Activated CD4-positive, alpha-beta T cell treated with anti-CD3 and anti-CD28 coated beads for 4 hours (primary cell): Measurements from ENCODE around the gene CAPN10.
A peak's percentile ranks its signal among the peaks of the same experiment; 100 is the strongest.
"Not testable (repeated sequence)": the region's sequence is repeated elsewhere in the genome, so short reads cannot be mapped to it uniquely, and the experiment has no call there.

ENCODE experiments used
- DNase-seq, 2 donors: peaks; one replicate each; pipeline ENCODE4 v3.0.0-alpha.2; 2020

CAPN10 gene

GRCh38 chr2:240604291-240604938 lies 17.9 kb downstream of the CAPN10 start:
- no peak for DNase-seq

DNA sequence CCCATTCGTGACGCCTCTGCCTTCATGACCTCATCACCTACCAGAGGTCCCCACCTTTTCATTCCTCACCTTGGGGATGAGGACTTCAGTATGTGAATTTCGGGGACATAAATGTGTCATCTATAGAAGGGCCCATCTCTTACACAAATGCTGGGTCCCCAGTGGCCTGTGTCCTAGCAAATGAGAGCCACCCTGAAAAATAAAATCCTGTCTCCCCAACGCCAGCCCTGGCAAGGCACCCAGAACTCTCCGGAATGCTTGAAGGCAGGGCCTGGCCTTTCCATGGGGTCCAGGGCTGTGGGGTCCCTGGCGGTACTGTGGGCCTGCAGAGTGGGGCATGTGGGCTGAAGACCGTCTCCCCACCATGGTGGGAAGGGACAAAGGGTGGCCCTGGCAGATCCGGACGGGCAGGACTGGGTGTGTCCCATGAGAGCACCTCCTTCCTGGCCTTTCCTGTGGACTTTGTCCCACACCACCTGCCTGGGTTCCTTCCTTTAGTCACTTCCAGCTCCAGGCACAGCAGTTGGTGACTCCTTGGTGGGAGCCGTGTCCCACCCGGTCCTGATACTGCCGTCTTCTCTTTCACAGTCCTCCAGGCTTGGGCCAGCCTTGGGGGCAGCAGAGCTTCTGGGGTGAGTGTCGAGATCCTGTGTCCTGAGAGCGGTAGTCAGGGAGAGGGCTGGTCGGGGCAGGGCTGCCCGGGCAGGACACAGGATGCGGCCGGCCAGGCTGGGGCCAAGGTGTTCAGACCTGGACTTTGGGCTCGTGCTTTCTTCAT lies 18.6 kb downstream of the CAPN10 start:
- DNase-seq = no peak

GRCh38 chr2:240605867-240606743 lies 19.6 kb downstream of the CAPN10 start:
- DNase-seq = no peak

DNA sequence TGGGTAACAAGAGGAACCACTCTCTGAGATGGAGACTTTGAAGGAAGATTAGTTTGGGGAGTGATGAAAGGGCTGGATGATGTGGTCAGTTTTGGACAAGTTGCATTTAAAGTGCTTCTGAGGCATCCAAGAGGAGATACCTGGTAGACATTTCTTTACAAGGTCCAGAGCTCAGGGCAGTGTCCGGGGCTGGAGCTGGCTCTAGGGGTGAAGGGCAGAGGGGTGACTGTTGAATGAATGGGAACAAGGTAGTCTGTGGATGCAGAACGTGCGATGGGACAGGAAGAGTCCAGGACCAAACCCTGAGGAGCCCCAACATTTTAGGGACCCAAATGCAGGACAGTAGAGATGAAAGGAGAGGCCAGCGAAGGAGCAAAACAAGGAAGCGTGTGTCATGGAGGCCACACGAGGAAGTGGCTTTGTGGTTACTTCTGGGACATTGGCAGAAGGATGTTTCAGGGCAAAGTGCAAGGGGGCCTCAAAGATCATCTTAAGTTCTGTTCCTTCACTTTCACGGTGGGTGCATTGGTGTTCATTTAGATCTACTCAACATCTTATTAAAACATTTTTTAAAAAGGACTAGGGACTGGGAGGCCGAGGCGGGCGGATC lies 25.2 kb downstream of the CAPN10 start:
- no peak for DNase-seq

GRCh38 chr2:240613781-240614180 lies 27.2 kb downstream of the CAPN10 start:
- DNase-seq = no peak

DNA sequence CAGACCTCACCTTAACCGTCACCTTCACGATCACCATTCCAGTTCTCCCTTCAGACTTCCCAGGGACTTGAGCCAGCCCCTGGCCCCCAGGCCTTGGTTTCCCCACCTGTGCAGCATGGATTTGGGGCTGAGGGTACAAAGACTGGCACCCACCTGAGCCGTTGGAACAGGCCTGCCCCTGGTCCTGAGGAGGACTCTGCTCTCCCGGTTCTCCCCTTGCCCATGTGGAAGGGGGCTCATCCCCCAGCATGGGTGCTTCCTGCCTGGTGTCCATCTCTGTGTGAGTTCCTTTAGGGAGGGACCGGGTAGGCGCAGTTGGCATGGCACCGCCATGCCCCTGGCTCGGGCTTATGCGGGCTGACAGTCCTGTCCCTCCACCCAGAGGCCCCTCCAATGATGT lies 27.9 kb downstream of the CAPN10 start:
- DNase-seq = no peak

DNA sequence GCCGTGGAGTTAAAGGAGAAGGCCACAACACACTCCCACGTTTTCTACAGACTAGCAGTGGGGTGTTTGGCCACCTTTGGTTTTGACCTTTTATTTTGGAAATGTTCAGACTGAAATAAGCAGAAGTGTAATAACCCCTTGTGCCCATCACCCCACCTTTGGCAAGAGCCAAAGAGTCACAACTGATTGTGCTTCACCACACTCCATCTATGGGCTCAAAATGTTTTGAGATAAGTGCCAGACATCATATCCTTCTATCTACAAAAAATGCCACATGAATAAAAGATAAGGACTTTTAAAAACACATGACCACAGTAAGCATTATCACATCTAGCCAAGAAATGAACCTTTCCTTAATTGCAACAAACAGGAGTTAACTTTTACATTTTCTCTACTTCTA lies 28.9 kb downstream of the CAPN10 start:
- DNase-seq = no peak

DNA sequence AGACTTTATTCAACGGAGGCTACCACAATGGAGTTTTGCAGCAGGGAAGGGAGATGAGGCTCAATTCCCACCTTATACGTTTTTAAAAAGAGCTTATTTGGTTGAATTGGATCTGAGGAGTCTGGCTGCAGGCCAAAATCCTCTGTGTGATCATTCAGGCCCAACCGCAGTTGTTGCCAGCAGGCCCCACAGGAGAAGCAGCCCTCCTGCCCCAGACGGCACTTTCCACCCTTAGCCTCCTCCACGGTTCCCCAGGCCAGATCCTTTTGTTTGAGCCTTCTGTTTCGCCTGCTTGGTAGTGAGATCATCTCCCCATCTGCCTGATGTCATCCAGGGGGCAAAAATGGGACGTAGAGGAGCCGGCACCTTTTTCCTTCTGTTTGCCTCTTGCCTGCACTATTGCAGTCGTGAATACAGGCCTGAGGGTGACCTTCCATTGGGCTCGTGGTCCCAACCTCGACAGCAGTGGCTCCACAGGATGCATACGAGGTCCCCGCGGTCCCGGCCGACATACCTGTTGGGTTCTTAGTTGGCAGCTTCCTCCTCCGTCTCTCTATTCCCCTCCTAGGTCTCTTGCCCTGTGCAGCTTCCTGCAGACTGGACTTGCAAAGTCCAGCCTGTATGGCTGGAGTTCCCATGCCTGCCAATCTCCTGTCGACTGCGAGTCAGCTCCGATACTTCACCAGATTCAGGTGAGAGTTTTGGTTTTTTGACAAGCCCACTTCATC lies 29.4 kb downstream of the CAPN10 start:
- DNase-seq = no peak

DNA sequence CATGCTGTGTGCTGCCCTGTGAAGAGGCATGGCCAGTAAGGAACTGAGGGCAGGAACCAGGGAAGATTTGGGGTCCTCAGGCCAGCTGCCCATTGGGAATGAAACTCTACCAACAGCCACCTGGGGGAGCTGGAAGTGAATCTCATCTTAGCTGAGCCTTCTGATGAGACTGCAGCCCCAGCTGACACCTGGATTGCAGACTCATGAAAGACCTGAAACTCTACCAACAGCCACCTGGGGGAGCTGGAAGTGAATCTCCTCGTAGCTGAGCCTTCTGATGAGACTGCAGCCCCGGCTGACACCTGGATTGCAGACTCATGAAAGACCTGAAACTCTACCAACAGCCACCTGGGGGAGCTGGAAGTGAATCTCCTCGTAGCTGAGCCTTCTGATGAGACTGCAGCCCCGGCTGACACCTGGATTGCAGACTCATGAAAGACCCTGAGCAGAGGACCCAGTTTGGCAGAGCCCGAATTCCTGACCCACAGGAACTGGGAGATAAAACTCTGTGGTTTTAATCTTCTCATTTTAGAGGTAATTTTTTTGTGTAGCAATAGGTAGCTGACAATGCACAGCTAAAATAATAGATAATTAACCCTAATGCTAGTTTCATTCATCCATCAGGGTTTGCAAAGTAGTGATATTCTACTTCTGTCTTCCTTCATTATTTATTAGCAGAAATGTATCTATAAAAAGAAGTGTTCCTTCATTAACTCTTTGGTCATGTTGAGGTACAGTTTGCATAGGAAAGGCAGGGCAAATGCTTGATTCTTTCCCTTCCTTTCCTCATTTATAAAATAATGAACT lies 30.5 kb downstream of the CAPN10 start:
- not testable (repeated sequence) for DNase-seq

DNA sequence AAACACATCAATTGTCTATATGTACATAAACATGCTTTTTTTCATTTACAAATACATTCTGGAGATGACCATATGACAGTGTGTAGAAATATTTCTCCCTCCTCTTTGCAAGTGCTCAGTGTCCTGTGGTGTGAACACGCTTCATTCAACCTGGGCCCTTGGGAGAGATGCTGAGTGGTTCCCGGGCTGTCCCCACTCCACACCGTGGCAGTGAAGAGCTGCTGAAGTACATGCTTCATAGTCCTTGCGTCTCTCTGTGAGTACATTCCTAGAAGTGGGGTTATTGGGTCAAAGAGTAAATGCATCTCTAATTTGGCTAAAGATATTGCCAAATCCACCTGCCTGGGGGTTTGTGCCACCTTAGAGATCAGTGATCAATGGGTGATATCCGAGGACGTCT lies 32.2 kb downstream of the CAPN10 start:
- DNase-seq = no peak

DNA sequence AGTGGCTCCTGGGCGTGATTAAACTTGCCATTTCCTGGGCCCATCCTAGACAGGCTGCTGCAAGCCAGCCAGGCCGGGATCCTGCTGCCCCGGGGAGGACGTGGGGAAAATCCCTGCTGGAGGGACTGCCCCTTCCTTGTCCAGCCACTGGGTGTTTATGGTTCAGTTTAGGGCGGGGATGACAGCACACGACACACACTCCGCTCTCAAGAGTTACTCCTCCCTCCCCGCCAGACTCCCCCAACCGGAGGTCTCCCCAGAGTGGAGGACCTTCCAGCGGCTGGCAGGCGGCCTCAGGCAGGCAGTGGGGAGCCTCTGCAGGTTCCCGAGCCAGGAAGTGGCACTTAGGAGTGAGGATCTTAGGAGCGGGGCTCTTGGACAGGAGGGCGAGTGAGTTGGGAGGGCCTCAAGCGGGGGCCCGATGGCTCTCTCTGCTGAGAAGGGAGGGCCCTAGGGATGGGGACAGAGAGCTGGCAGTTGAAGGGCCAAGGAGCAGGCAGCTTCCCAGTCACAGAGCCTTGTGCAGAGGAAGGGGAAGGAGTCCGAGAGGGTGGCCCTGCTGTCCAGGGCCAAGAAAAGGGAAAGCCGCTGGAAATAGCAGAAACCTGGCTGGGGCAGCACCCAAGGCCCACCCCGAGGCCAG lies 33.1 kb downstream of the CAPN10 start:
- no peak for DNase-seq

DNA sequence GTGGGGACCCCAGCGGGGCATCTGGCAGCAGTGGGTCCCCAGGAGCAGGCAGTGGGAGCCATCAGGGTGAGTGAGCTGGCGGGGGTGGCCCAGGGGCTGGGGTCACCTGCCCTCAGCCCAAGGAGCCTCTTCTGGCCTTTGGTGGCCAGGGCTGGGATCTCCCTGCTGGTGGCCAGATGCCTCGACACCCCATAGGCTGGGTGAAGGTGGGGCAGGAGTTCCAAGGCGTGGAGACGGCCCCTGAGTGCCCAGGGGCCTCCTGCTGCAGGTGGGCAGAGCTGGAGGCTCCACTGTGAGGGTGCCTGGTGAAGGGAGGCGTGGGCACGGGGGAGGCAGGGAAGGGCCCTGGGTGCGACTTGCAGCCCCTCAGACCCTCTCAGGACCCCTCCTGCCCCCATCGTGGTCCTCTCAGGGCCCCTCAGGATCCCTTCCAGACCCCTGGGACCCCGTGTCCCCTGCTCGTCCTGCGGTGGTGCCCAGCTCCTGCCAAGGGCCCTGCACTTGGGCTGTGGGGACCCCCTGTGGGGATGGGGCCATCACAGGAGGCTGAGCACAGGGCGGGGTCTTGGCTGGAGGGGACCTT lies 33.7 kb downstream of the CAPN10 start:
- no peak for DNase-seq

DNA sequence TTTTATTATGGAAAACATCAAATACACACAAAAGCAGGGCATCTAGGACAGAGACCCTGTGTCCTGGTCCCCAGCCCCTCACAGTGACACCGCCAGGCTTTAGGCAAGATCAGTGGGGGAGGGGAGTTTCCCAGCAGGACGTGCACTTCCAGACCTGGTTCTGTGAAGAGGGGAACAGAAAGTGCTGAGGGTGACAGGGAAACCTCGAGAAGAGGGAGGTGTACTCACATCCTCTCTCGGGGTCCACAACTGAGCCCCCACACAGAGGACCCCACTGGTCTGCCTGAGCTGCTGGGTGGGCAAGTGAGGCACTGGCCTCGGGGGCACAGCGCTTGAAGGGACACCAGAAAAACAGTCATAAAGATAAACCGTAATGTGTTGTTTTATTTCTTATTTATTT lies 34.3 kb downstream of the CAPN10 start:
- no peak for DNase-seq

DNA sequence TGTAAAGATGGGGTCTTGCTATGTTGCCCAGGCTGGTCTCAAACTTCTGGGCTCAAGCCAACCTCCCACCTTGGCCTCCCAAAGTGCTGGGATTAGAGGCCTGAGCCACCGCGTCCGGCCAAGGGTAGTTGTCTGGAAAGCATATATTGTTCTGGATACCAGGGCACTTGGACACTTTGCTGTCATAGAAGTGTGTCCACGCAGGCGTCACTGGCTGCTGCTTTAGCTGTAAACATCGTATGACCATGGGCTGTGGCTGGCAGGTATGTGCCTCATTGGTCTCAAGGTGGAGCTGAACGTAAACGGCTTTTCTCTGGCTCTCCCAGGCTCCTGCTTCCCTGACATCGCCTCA lies 35.5 kb downstream of the CAPN10 start:
- no peak for DNase-seq

DNA sequence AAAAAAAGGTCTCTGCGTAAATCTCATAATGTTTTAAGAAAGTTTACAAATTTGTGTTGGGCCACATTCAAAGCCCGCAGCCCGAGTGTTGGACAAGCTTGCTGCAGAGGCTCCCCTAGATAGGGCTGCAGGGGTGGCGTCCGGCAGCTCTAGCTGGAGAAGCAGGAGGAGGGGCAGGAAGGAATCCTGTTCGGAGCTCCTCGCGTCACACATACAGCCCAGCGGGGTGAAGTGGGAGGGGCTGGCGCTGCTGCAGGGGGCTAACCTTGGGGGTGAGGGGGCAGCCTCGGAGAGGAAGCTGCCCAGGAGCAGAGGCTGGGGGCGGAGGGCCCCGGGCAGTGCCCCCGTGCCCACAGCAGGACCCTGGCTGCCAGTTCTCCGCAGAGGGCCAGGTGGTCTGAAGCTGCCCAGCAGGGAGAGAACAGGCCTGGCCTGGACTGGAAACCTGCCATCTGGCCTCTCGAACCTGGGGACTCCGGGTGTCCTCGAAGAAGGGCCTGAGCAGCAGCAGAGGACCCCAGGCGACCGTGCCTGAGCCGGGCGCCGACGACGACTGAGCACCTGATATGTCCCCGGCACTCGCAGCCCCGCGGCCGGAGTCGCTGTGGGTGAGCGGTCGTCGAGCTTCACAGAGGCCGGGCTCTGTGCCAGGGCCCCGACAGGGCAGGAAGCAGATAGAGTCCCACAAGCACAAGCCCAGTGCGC lies 36.1 kb downstream of the CAPN10 start:
- peak in 1 of 2 donors; percentile 43 for DNase-seq

DNA sequence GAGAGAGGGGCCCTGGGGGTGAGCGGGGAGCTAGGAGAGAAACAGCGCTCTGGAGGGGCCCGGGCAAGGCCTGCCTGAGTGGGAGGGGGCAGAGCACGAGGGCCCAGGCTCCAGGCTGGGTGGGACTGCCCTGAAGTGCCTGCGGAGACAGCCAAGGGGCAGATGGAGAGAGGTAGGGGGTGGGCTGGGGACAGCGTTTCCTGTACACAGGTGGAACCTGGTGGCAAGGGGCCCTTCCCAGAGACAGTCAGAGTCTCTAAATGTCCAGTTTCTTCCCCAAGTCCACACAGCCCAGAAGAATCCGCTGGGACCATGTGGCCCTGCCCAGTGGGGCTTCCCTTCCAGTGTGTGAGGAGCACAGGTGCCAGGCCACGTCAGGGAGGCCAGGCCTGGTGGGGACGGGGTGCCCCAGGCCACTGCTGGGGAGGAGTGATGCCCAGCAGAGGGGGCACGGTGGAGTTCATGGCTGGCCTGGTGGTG lies 37.0 kb downstream of the CAPN10 start:
- no peak for DNase-seq

GRCh38 chr2:240624011-240624949 lies 37.7 kb downstream of the CAPN10 start:
- DNase-seq = no peak

DNA sequence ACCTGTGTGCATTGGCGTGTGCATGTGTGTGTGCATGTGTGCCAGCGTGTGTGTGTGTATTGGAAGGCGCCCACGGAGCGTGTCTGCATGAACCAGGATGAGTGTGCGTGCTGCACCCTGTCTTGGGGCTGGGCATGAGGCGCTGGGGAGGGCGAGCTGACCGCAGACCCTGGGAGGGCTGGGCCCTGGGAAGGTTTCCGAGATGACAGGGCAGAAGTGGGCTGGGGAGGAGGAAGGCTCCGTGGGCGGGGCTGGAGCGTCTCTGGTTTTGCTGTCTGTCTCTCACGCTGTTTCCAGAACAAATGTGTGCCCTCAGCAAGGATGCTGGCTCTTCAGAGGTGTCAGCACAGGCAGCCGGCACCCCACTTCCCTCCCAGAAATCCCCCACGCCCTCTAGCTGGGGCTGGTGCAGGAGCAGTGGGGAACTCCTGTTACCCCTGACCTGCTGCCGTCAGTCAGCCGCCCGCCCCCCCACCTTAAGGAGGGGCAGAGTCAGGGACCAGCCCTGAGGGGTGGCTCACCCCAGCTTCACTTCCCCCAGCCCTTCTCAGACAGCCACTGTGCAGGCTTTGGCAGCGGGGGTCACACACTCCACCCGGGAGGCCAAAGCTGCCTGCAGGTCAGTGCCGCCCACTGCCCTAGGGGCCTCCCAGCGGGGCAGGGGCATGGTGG lies 38.6 kb downstream of the CAPN10 start, which contains the start of gene GPR35:
TSS of gene GPR35 (plus strand) at position 531 of the 672 bp plus-strand sequence. CDS start 4,473 bp downstream, outside the sequence.
- peak; percentile 73 to 78 for DNase-seq
